Measurements from ENCODE around the gene MRAS. TPM values are rescaled to one million over a fixed set of nuclear protein-coding genes. Genes with fewer than 3 reads are reported as not detected.
"Not testable (repeated sequence)": the region's sequence is repeated elsewhere in the genome, so short reads cannot be mapped to it uniquely, and the experiment has no call there.

MRAS gene
- total and polyA plus RNA-seq, 5 experiments from 2014 or later: 0.13 TPM; not detected in 4

GRCh38 chr3:138373087-138373735 lies 24.8 kb downstream of the MRAS start:
- DNase-seq (no peak), ATAC-seq (no peak)
- peaks cover 0 to 5% (median 0%) of the 10 kb centered on the region in 9 donors for H3K9me3 Mint-ChIP-seq
- POLR2A ChIA-PET: no interaction called here
- H3K4me1 Mint-ChIP-seq: peaks cover 0 to 3% (median 0%) of the 10 kb centered on the region in 4 donors
- no peak overlapping the region for H3K4me3 Mint-ChIP-seq
- no peak overlapping the region for H3K27ac Mint-ChIP-seq
- peaks cover 0 to 5% (median 0%) of the 10 kb centered on the region in 3 donors for H3K36me3 Mint-ChIP-seq
- peaks cover 0 to 19% (median 7%) of the 10 kb centered on the region in 5 donors for H3K27me3 Mint-ChIP-seq

- no peak overlapping the region for H3K27ac Mint-ChIP-seq
- ATAC-seq (no peak), DNase-seq (no peak)
- peaks cover 0 to 22% (median 7%) of the 10 kb centered on the region in 5 donors for H3K27me3 Mint-ChIP-seq
- H3K4me3 Mint-ChIP-seq: no peak overlapping the region
- POLR2A ChIA-PET: no interaction called here
- peaks cover 0 to 5% (median 0%) of the 10 kb centered on the region in 3 donors for H3K36me3 Mint-ChIP-seq
- H3K4me1 Mint-ChIP-seq: peaks cover 0 to 3% (median 0%) of the 10 kb centered on the region in 4 donors
- peaks cover 0 to 5% (median 0%) of the 10 kb centered on the region in 9 donors for H3K9me3 Mint-ChIP-seq
Observed at GRCh38 chr3:138373736-138374094, 25.3 kb downstream of the MRAS start.

GRCh38 chr3:138374573-138375134 lies 26.3 kb downstream of the MRAS start:
- Mint-ChIP-seq H3K4me3 (no peak overlapping the region), H3K27me3 (peaks cover 0 to 26% (median 7%) of the 10 kb centered on the region in 5 donors), H3K27ac (no peak overlapping the region), H3K9me3 (peaks cover 0 to 5% (median 0%) of the 10 kb centered on the region in 9 donors), H3K4me1 (peaks cover 0 to 3% (median 0%) of the 10 kb centered on the region in 4 donors), H3K36me3 (peaks cover 0 to 5% (median 0%) of the 10 kb centered on the region in 3 donors)
- no peak for DNase-seq
- no peak for ATAC-seq
- POLR2A ChIA-PET: no interaction called here

GRCh38 chr3:138375447-138375846 lies 27.1 kb downstream of the MRAS start:
- POLR2A ChIA-PET: no interaction called here

GRCh38 chr3:138376663-138377062 lies 28.3 kb downstream of the MRAS start:
- H3K36me3 Mint-ChIP-seq: no peaks in the 10 kb centered on the region
- H3K27ac Mint-ChIP-seq: no peak overlapping the region
- H3K9me3 Mint-ChIP-seq: no peaks in the 10 kb centered on the region
- H3K27me3 Mint-ChIP-seq: peaks cover 0 to 18% (median 2%) of the 10 kb centered on the region in 5 donors
- no peaks in the 10 kb centered on the region for H3K4me1 Mint-ChIP-seq
- H3K4me3 Mint-ChIP-seq: no peak overlapping the region
- POLR2A ChIA-PET: no interaction called here
- ATAC-seq (no peak), DNase-seq (no peak)

More at GRCh38 chr3:138375447-138375846, 27.1 kb downstream of the MRAS start:
- Mint-ChIP-seq H3K9me3 (peaks cover 0 to 5% (median 0%) of the 10 kb centered on the region in 9 donors), H3K4me1 (peaks cover 0 to 3% (median 0%) of the 10 kb centered on the region in 4 donors), H3K36me3 (peaks cover 0 to 5% (median 0%) of the 10 kb centered on the region in 3 donors), H3K27me3 (peaks cover 0 to 26% (median 7%) of the 10 kb centered on the region in 5 donors), H3K4me3 (no peak overlapping the region), H3K27ac (peak overlapping the region in 1 of 10 donors; percentile 33)
- DNase-seq (no peak), ATAC-seq (no peak)

GRCh38 chr3:138377212-138377611 lies 28.8 kb downstream of the MRAS start:
- Mint-ChIP-seq H3K27ac (peak overlapping the region in 1 of 10 donors; percentile 11), H3K27me3 (peaks cover 0 to 17% (median 0%) of the 10 kb centered on the region in 5 donors)
- POLR2A ChIA-PET, H3K9me3 Mint-ChIP-seq, DNase-seq, ATAC-seq, H3K36me3 Mint-ChIP-seq, H3K4me1 Mint-ChIP-seq, H3K4me3 Mint-ChIP-seq: not testable (repeated sequence)

GRCh38 chr3:138377804-138378203 lies 29.4 kb downstream of the MRAS start:
- Mint-ChIP-seq H3K9me3 (no peaks in the 10 kb centered on the region), H3K27me3 (peaks cover 0 to 17% (median 0%) of the 10 kb centered on the region in 5 donors), H3K4me3 (no peak overlapping the region), H3K27ac (peak overlapping the region in 1 of 10 donors; percentile 11), H3K4me1 (no peaks in the 10 kb centered on the region), H3K36me3 (no peaks in the 10 kb centered on the region)
- ATAC-seq (no peak), DNase-seq (no peak)
- POLR2A ChIA-PET: no interaction called here

GRCh38 chr3:138378331-138378730 lies 30.0 kb downstream of the MRAS start:
- POLR2A ChIA-PET: no interaction called here
- DNase-seq (no peak), ATAC-seq (no peak)
- Mint-ChIP-seq H3K9me3 (no peaks in the 10 kb centered on the region), H3K4me3 (no peak overlapping the region), H3K27me3 (peaks cover 0 to 13% (median 0%) of the 10 kb centered on the region in 5 donors), H3K36me3 (no peaks in the 10 kb centered on the region), H3K27ac (no peak overlapping the region), H3K4me1 (no peaks in the 10 kb centered on the region)

GRCh38 chr3:138378990-138379389 lies 30.6 kb downstream of the MRAS start:
- Mint-ChIP-seq H3K4me3 (no peak overlapping the region), H3K27ac (no peak overlapping the region), H3K4me1 (peaks cover 0 to 4% (median 0%) of the 10 kb centered on the region in 4 donors), H3K36me3 (no peaks in the 10 kb centered on the region), H3K9me3 (no peaks in the 10 kb centered on the region), H3K27me3 (peaks cover 2 to 14% (median 4%) of the 10 kb centered on the region in 5 donors)
- POLR2A ChIA-PET: no interaction called here
- DNase-seq: no peak
- no peak for ATAC-seq

- Mint-ChIP-seq H3K36me3 (no peaks in the 10 kb centered on the region), H3K27ac (no peak overlapping the region), H3K27me3 (peaks cover 2 to 20% (median 13%) of the 10 kb centered on the region in 5 donors), H3K4me1 (peaks cover 0 to 4% (median 0%) of the 10 kb centered on the region in 4 donors), H3K4me3 (no peak overlapping the region), H3K9me3 (no peaks in the 10 kb centered on the region)
- POLR2A ChIA-PET: no interaction called here
- DNase-seq: no peak
- no peak for ATAC-seq
Observed at GRCh38 chr3:138381413-138381901, 33.1 kb downstream of the MRAS start.

- H3K27ac Mint-ChIP-seq: no peak overlapping the region
- H3K36me3 Mint-ChIP-seq: no peaks in the 10 kb centered on the region
- no peak for ATAC-seq
- POLR2A ChIA-PET: no interaction called here
- H3K9me3 Mint-ChIP-seq: no peaks in the 10 kb centered on the region
- DNase-seq: no peak
- peaks cover 0 to 4% (median 0%) of the 10 kb centered on the region in 4 donors for H3K4me1 Mint-ChIP-seq
- H3K27me3 Mint-ChIP-seq: peaks cover 2 to 20% (median 13%) of the 10 kb centered on the region in 5 donors
- H3K4me3 Mint-ChIP-seq: no peak overlapping the region
Observed at GRCh38 chr3:138381950-138382715, 33.8 kb downstream of the MRAS start.

- Mint-ChIP-seq H3K4me3 (no peak overlapping the region), H3K9me3 (no peaks in the 10 kb centered on the region), H3K27ac (peak overlapping the region in 1 of 10 donors; percentile 3), H3K4me1 (peaks cover 0 to 4% (median 0%) of the 10 kb centered on the region in 4 donors), H3K27me3 (peaks cover 2 to 19% (median 13%) of the 10 kb centered on the region in 5 donors), H3K36me3 (no peaks in the 10 kb centered on the region)
- POLR2A ChIA-PET: no interaction called here
- no peak for DNase-seq
- no peak for ATAC-seq
Observed at GRCh38 chr3:138383715-138384465, 35.5 kb downstream of the MRAS start.
